Embryonic facial prominence (tissue), 1 donor: ENCODE results near the gene GNPAT.
"Not testable (repeated sequence)": the region's sequence is repeated elsewhere in the genome, so short reads cannot be mapped to it uniquely, and the experiment has no call there.

Source experiments
- DNase-seq: peaks from one replicate; pipeline ENCODE4 v3.0.0-alpha.2; 2016; ENCODE audit errors: extremely low spot score

The GNPAT gene

DNA sequence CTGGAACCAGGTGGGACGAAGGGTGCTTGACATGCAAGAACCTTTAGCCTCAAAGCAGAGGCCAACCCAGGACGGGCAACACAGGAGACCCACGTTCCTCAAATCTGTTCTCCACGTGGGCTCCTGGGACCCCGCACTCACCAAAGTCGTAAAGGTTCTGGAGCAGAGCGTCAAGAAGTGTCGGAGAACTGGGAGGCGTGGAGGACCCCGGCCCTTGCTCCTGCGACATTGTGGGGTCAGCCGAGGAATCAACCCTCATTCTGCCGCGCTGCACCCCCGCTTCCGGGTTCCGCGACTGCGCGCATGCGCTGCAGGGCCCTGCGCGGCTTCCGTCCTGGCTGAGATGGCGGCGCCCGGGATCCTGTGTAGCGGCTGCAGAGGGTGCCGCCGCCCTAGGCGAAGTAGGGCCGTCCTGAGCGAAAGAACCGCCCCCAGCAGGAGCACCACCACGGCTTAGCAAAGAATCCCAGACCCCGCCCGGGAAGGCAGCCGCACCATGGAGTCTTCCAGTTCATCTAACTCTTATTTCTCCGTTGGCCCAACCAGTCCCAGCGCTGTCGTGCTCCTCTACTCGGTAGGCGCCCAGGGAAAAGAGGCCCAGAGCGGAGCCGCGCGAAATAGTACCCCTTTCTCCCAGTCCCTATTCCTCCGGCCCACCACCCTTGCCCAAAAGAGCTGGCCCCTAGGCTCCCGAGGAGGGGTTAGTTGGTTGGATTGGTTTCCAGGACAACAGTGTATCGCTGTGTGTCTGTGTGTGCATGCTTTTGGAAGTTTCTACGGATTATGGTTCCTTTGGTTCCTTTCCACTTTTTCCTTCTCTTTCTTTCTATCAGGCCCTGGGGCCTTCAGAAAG lies at the start of gene GNPAT:
Gene GNPAT, plus strand, starts transcription at position 330 of the 853 bp plus-strand sequence. Its CDS starts 167 bp downstream, at position 497.
- peak; percentile 58 for DNase-seq

DNA sequence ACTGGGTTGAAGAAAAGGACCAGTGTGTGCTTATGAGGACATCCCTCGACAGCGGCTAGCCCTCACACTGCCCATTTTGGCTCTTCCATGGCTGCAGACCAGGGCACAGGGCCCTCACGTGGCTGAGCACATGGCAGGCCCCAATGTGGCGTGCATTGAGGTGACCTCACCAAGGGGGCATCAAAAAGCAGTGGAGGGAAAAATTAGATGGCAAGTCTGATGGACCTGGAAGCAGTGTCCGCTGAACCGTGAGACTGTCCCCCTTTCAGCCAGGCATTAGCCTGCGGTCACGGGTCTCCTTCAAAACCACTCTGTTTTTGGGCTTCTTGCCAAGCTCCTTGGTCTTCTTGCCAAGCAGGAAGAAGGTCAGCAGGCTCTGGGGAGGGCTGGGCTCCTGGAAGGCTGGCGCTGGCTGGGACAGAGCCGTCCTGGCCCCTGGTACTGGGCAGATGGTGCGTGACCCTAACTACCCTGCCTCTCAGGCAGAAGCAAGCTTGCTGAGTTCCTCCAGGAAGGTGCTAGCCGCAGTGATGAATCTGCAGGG lies 48.3 kb upstream of the GNPAT start:
- DNase-seq = no peak

DNA sequence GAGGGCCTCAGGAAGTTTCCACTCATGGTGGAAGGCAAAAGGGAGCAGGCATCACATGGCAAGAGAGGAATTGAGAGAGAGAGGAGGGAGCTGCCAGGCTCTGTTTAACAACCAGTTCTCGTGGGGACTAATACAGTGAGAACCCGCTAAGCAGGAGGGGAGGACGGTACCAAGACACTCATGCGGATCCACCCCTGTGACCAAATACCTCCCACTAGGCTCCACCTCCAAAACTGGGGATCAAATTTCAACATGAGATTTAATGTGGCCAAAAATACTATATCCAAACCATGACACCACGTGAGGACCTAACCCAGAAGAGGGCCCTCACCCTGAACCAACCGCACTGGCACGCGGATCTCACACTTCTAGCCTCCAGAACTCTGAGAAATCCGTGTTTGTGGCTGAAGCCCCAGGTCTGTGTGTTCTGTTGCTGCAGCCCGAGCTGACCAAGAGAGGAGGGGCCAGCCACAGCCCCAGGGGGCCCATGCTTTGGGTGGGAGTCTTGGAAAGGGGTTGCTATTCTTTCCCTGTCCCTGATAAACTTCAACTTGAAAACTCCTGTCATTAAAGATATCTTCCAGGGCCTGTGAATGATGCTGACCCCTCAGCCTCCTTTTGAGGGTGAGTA lies 47.2 kb upstream of the GNPAT start:
- DNase-seq = no peak

DNA sequence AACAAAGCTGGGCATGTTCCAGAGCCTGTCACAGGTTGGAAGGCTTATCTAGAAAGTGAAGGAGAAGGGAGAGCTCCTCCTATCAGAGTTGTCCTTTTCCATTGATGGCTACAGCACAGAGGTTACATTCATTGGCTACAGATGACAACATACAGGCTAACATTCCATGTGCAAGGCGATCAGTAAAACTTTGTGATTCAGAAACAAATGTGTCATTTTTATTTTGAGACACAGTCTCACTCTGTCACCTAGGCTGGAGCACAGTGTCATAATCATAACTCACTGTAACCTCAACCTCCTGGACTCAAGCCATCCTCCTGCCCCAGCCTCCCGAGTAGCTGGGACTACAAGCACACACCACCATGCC lies 46.6 kb upstream of the GNPAT start:
- DNase-seq = no peak

DNA sequence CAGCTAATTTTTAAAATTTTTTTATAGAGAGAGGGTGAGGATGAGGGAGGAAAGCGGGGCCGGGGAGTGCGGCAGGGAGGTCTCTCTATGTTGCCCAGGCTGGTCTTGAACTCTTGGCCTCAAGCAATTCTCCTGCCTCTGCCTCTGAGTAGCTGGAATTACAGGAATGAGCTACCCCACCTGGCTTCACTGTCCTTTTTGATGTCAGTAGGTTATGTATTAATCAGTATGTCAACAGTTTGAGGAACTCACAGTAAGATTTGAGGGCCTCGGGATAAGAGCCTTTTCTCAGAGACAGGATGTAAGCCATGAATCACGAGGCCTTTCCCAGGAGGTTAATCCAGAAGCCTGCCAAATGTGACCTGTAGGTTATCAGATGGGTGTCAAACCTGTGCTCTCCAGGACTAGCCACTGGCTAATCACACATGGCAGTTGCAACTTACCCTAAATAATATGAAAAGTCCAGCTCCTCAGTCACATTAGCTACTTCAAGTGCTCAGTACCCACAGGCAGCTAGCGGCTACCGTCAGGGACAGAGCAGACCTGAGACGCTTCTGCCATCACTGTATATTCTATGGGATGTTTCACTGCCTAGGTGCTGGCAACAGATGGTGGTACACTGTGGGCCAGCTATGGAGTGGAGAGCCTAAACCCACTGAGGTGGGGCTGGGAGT lies 46.0 kb upstream of the GNPAT start:
- no peak for DNase-seq

DNA sequence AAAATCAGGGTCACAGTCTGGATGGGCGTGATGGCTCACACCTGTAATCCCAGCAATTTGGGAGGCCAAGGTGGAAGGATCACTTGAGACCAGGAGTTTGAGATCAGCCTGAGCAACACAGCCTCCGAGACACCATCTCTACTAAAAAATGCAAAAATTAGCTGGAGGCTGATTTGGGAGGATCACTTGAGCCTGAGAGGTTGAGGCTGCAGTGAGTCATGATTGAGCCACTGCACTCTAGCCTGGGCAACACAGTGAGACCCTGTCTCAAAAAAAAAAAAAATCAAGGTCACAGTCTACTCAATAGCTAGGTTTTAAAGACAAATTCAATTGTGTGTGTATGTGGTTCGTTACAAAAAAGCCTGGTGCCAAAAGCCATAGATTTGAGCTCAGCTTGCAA lies 44.7 kb upstream of the GNPAT start:
- no peak for DNase-seq

DNA sequence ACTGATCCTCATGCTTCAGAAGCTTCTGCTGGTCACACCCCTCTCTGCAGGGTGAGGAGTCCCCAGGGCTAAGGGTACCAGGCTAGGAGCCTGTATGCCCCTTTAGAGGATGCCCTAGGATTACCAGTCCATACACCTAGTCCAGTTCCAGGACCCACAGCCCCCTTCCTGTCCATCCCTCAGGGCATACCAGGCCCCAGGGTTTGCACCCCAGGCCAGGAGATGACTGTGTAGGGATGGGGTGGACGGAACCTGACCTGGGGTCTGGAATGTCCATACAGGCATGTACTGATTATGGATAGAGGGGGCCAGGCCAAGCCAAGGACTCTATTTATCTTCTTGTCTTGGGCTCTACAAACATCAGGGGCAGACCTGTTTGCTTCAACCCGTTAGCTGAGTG lies 44.3 kb upstream of the GNPAT start:
- DNase-seq = no peak

DNA sequence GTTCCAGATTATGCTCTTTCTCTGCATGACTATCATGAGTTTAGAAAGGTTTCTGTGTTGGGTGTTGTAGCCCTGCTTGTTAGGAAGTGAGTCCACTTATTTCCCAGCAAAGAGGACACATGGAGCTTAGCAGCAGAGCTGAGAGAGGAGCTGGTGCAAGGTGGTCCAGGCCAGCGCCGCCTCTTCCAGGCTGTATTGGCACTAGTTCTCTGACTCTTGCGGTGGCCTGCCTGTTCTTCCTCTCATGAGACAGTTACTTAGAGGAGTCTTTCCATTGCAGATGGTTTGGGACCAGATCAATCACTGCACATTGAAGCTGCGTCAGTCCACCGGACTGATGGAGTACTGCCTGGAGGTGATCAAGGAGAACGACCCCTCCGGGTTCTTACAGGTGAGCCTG lies 41.1 kb upstream of the GNPAT start:
- DNase-seq = no peak

DNA sequence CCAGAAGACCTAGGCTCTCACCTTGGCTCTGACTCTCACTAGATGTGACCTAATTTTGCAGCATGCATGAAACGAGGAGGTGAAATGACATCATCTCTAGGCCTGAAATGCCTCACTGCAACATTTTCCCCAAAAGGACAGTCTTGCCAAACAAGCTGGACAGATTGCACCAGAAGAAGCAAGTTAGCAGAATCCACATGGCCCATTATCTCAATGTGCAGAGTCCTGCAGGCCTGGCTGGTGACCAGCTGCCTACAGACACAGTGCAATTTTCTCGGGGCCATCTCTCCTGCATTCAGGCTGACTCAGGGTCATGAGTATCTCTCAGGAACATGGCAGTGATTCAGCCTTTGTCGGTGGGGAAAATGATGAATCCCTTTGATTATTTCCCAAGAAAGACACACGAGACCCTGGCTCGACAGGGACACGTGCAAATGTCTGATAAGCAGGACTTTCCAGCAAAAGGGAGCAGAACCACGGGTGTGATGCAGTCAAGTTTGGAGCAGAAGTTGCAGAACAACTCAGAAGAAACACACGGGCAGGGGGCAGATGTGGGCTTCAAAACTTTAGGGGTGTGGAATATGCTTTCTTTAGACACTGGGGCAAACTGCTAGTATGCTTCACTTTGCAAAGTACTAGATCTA lies 40.5 kb upstream of the GNPAT start:
- DNase-seq = no peak

DNA sequence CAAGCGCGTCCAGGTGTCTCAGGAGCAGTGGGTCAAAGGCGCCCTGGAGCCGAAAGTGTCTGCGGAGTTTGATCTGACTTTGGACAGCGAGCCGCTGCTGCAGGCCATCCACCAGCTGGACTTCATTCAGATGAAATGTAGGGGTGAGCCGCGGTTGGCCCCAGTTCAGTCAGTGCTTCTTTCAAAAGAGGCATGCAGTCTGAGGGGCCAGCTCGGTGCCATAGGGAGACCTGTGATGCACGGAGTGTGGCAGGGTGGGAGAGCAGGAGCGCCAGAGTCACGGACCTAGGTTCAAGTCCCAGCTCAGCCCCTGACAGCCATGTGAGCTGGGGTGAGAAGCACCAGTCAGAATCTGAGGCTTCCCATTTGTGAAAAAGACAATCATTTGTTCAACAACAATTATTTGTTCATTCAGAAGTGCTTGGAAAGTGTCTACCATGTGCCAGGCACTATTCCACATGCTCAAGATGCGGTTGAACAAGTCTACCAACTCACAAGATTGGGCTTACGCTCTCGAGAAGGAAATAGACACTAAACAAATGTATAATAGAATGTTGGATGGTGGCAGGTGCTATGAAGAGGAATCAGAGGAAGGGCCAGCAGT lies 39.5 kb upstream of the GNPAT start:
- DNase-seq = no peak

DNA sequence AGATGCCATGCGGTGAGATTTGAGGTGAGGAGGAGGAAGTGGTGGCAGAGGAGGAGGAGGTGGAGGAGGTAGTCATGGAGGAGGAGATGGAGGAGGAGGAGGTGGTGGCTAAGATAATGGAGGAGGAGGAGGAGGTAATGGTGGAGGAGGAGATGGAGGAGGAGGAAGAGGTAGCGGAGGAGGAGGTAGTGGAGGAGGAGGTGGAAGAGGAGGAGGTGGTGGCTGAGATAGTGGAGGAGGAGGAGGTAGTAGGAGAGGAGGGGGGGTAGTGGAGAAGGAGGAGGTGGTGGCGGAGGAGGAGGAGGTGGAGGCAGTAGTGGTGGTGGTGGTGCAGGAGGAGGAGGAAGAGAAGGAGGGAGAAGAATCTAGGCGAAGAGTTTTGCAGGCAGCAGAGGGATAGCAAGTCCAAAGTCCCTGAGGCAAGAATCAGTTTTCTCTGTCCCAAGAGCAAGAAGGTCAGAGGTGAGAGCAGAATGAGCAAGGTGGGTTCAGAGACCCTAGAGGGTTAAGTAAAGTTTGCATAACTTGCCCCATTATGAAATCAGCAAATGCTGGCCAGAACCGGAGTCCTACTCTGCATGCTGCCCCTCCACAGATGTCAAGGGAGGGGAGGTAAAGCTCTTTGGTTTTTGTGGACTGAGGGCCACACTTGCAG lies 38.9 kb upstream of the GNPAT start:
- no peak for DNase-seq

DNA sequence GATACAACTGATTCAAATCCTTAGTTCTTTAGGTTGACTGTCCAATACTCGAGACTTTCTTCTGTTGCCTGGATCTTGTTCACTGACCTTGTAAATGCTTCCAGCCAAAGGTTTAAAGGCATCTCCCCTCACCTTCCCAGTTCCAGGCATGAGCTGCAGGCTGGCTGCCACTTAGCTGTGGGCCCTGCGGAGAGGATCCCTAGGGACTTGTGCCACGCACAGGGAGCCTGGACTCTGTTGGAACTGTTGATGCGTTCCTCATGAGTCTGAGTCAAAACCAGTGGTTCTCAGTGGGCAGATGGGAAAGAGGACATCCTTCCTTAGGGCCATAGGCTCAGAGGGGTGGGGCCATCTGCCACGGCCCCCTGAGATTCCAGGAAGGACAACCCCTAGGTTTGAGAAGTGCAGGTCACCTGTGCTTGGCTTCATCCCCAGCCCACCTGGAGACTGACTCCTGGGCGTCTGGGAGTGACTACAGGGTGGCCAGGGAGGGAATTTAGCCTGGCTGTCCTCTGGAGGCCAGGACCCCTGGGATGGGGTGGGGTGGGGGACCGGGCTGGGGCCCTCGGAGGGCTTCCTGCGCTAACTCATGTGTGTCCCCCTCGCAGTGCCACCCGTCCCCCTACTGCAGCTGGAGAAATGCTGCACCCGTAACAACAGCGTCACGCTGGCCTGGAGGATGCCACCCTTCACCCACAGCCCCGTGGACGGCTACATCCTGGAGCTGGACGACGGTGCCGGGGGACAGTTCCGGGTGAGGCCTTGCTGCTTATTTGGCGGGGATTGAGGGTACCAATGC lies 37.6 kb upstream of the GNPAT start:
- no peak for DNase-seq

DNA sequence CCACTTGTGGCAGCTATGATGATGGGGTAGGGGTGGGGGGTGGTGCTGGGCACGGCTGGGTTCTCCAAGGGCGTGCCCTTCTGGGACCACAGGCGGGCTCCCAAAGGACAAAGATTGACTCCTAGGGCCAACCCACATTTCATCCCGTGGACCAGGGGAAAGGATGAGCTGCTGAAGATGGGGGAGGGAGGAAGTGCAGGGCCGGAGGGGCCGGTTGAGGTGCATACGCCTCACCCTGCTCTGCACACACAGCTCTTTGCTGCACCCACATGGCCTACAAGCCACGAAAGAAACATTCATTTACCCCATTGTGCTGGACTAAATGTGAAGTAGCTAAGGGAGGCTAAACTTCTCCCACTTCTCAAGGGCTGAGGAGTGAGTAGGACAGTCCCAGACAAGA lies 34.2 kb upstream of the GNPAT start:
- DNase-seq = no peak

DNA sequence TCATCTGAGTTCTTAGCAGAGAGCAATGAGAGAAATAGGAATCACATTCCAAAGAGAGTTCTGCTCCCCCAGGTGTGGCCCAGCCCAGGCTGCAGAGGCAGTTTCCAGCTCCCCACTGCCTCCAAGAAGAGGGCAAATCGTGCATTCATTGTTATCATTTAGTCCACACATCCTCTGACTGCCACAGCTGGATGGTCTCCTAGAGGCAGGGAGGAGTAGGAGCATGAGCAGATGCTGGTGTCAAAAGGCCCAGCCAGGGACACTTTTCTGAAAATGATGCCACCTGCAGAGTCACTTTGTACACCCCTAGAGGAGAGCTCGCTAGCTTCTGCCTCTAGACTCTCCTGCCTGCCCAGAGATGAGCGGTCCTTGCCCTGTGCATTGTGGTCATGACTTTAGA lies 33.6 kb upstream of the GNPAT start:
- DNase-seq = no peak

DNA sequence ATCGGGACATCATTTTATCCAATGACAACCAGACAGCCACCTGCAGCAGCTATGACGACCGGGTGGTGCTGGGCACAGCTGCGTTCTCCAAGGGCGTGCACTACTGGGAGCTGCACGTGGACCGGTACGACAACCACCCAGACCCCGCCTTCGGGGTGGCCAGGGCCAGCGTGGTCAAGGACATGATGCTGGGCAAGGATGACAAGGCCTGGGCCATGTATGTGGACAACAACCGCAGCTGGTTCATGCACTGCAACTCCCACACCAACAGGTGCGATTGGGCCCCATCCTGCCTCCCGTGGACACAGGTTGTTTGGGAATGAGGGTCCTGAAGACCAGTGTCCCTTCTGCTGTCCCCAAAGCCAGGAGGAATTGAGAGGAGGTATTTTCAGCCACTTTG lies 32.0 kb upstream of the GNPAT start:
- DNase-seq = no peak

DNA sequence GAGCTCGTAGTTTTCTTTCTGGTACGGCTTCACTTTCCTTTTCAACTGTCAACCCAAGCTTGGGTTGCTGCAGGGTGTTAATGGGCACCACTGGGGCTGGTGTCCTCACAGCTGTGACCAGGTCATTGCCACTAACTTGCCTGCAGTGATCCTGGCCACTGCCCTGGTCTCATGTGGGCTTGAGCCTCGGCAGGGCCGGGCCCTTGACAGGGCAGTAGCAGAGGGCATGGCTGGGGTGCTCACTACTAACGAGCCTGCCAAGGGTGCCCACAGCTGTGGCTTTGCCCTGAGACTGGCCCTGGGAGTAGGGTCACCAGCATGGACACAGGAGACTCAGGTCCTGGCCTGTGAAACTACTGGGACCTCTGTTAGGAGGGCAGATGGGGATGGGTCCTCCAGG lies 31.5 kb upstream of the GNPAT start:
- DNase-seq = no peak

DNA sequence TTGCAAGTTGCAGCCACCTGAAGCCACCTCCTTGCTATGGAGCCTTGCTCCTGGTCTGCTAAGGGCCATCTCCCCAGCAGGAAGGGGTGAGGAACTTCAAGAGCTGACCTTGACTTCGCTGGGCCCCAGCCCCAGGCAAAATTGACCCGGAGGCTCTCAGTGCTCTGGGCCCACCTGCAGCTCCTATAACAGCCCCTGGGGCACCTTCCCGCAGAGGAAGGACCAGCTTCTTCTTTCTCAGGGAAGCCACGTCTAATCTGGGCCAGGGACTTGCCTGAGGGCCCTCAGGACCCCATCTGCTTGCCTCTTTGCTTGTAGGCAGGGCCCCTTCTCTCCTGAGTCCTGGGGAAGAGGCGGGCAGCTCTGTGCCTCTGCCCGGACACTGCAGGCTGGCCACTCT lies 30.9 kb upstream of the GNPAT start:
- no peak for DNase-seq

DNA sequence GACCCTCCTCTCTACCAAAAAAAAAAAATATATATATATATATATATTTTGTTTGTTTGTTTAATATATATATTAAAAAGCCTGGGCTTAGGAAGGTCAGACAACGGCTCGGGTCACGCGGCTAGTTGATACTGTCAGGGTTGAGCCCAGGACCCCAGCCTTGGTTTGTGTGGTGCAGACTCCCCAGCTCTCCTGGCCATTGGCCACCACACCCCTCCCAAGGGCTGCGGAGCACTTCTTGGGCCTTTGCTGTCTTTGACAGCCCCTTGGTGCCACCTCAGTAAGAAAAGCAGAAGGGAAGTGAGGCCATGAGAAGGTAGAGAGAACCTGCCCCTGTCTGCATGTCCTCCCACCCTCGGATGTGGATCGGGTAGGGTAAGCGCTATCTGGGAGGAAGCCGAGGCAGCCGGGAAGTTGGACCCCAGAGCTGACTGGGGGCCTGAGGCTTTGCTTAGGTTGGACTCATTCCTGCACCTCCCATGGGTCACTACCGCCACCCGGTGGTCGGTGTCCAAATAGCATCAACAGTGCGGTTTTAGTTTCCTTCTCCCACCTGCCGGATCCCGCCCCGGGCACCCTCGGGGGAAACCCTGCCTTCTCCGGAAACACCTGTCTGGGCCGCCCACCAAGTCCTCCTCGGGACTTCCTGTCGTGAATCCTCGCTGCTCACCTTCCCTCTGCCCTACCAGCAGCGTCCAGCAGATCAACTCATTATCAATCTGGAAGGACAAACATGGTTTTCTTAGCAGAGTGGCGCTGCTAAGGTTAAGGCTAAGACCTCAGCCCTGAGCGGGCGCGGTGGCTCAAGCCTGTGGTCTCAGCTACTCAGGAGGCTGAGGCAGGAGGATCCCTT lies 29.8 kb upstream of the GNPAT start:
- peak; percentile 22 for DNase-seq

DNA sequence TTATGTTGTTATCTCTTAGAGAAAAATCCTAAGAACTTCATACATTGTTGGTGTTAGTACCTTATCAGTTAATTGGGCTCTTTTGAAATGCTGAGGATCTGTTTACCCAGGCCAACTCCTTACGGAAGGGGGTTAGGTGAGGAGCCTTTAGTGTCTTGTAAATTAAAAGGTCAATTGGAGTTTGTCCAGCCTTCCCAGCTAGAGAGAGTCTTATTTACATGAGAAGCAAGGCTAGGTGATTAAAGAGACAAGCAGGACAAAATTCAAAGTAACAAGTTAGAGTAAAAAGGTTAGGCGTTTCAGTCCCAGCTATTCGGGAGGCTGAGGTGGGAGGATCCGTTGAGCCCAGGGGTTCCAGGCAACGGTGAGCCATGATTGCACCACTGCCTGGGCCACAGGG lies 28.7 kb upstream of the GNPAT start:
- DNase-seq = not testable (repeated sequence)
